NCI-H2029 treated with DMSO at 0.1 percent for 48 hours (cell line): ENCODE data around the gene DGKB.

Experiments
- DNase-seq: peaks from one replicate; lab custom pipeline; 2025; lab: John Stamatoyannopoulos, UW

DGKB gene

GRCh38 chr7:14207138-14207537 is 695.4 kb downstream of the DGKB start:
- DNase-seq = no peak

GRCh38 chr7:14206121-14206520 is 696.4 kb downstream of the DGKB start:
- no peak for DNase-seq

- no peak for DNase-seq
Observed at GRCh38 chr7:14201353-14201752, 701.2 kb downstream of the DGKB start.

- no peak for DNase-seq
Observed at GRCh38 chr7:14199336-14199735, 703.2 kb downstream of the DGKB start.

GRCh38 chr7:14197280-14197679 is 705.3 kb downstream of the DGKB start:
- DNase-seq = no peak

- DNase-seq = no peak
Observed at GRCh38 chr7:14196555-14196954, 706.0 kb downstream of the DGKB start.

- DNase-seq = no peak
Observed at GRCh38 chr7:14195871-14196270, 706.7 kb downstream of the DGKB start.

- no peak for DNase-seq
Observed at GRCh38 chr7:14195079-14195478, 707.5 kb downstream of the DGKB start.

GRCh38 chr7:14191686-14192098 is 710.9 kb downstream of the DGKB start:
- DNase-seq = no peak

- no peak for DNase-seq
Observed at GRCh38 chr7:14184292-14184864, 718.2 kb downstream of the DGKB start.

GRCh38 chr7:14179781-14180180 is 722.8 kb downstream of the DGKB start:
- DNase-seq = no peak

- no peak for DNase-seq
Observed at GRCh38 chr7:14177876-14178275, 724.7 kb downstream of the DGKB start.

- no peak for DNase-seq
Observed at GRCh38 chr7:14170872-14171271, 731.7 kb downstream of the DGKB start.

- DNase-seq = no peak
Observed at GRCh38 chr7:14158111-14158510, 744.4 kb downstream of the DGKB start.

- no peak for DNase-seq
Observed at GRCh38 chr7:14156436-14156835, 746.1 kb downstream of the DGKB start.

- no peak for DNase-seq
Observed at GRCh38 chr7:14148974-14149373, 753.6 kb downstream of the DGKB start.

GRCh38 chr7:14147532-14147931 is 755.0 kb downstream of the DGKB start:
- no peak for DNase-seq

- no peak for DNase-seq
Observed at GRCh38 chr7:14144538-14144937, 758.0 kb downstream of the DGKB start.

- no peak for DNase-seq
Observed at GRCh38 chr7:14144109-14144508, 758.4 kb downstream of the DGKB start.

- DNase-seq = no peak
Observed at GRCh38 chr7:14137676-14138075, 764.9 kb downstream of the DGKB start.

GRCh38 chr7:14133752-14134151 is 768.8 kb downstream of the DGKB start:
- DNase-seq = no peak

- no peak for DNase-seq
Observed at GRCh38 chr7:14125998-14126397, 776.6 kb downstream of the DGKB start.

- no peak for DNase-seq
Observed at GRCh38 chr7:14124716-14125115, 777.8 kb downstream of the DGKB start.

- no peak for DNase-seq
Observed at GRCh38 chr7:14123923-14124322, 778.6 kb downstream of the DGKB start.

GRCh38 chr7:14115701-14116100 is 786.9 kb downstream of the DGKB start:
- DNase-seq = no peak
